ENCODE measurements around the gene SLC4A3. TPM values are rescaled to one million over a fixed set of nuclear protein-coding genes. Genes with fewer than 3 reads are reported as not detected.

The SLC4A3 gene
- total RNA-seq, 1 experiment from 2014 or later, result 23.0 TPM

DNA sequence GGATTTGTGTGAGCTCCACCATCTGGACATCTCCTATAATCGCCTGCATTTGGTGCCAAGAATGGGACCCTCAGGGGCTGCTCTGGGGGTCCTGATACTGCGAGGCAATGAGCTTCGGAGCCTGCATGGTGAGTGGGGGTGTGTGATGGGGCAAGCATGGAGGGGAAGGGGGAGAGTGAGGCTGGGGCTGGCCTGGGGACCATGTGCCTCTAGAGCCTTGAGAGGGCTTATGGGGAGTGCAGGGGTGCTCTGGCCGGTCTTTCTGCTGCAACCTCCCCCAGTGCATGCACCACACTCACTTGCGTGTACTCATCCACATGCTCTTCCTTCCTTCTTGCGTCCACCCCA lies 21.8 kb upstream of the SLC4A3 start:
- ATAC-seq, result no peak
- Histone ChIP-seq H3K4me2 (ENCODE audit: low read length) (no peak overlapping the region), H3K4me1 (ENCODE audit: control insufficient read depth in 1 of 2, insufficient read depth in 2 of 2, low read length in 2 of 2) (no peaks in the 10 kb centered on the region), H3K27ac (ENCODE audit: low read depth, low read length) (no peak overlapping the region), H3K36me3 (ENCODE audit: control insufficient read depth in 1 of 2, insufficient read depth in 2 of 2, low read length in 2 of 2) (peaks cover 3 to 10% of the 10 kb centered on the region in 2 experiments; a peak in 3 of 4 replicates), H3K27me3 (ENCODE audit: insufficient read depth, low read length) (no peaks in the 10 kb centered on the region), H3K9me2 (ENCODE audit: insufficient read depth) (no peaks in the 10 kb centered on the region), H3K4me3 (replicated peaks in 1 of 2; ENCODE audit: low read depth in 1 of 2, low read length in 2 of 2) (no peak overlapping the region), H3K9ac (ENCODE audit: low read length) (no peak overlapping the region), H4K20me1 (ENCODE audit: insufficient read depth) (no peaks in the 10 kb centered on the region), H2AFZ (ENCODE audit: low read depth, low read length, poor library complexity, severe bottlenecking) (no peak overlapping the region), H3K79me2 (ENCODE audit: insufficient read depth, low read length) (no peaks in the 10 kb centered on the region), H3K9me3 (ENCODE audit: control insufficient read depth in 1 of 2, insufficient read depth in 1 of 2, low read depth in 1 of 2, low read length in 2 of 2) (no peaks in the 10 kb centered on the region)
- TF ChIP-seq MAX (IDR thresholded peaks at IDR 0.05), result no peak
- TF ChIP-seq JUND (IDR thresholded peaks at IDR 0.05), result no peak
- TF ChIP-seq, protein P1, sequence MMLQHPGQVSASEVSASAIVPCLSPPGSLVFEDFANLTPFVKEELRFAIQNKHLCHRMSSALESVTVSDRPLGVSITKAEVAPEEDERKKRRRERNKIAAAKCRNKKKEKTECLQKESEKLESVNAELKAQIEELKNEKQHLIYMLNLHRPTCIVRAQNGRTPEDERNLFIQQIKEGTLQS (IDR thresholded peaks at IDR 0.05), result no peak
- TF ChIP-seq, protein P2, sequence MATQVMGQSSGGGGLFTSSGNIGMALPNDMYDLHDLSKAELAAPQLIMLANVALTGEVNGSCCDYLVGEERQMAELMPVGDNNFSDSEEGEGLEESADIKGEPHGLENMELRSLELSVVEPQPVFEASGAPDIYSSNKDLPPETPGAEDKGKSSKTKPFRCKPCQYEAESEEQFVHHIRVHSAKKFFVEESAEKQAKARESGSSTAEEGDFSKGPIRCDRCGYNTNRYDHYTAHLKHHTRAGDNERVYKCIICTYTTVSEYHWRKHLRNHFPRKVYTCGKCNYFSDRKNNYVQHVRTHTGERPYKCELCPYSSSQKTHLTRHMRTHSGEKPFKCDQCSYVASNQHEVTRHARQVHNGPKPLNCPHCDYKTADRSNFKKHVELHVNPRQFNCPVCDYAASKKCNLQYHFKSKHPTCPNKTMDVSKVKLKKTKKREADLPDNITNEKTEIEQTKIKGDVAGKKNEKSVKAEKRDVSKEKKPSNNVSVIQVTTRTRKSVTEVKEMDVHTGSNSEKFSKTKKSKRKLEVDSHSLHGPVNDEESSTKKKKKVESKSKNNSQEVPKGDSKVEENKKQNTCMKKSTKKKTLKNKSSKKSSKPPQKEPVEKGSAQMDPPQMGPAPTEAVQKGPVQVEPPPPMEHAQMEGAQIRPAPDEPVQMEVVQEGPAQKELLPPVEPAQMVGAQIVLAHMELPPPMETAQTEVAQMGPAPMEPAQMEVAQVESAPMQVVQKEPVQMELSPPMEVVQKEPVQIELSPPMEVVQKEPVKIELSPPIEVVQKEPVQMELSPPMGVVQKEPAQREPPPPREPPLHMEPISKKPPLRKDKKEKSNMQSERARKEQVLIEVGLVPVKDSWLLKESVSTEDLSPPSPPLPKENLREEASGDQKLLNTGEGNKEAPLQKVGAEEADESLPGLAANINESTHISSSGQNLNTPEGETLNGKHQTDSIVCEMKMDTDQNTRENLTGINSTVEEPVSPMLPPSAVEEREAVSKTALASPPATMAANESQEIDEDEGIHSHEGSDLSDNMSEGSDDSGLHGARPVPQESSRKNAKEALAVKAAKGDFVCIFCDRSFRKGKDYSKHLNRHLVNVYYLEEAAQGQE (IDR thresholded peaks at IDR 0.05; ENCODE audit: low read depth), result no peak
- TF ChIP-seq ELF1 (IDR thresholded peaks at IDR 0.05; ENCODE audit: borderline replicate concordance, low read depth), result no peak
- no peak for TF ChIP-seq EZH2phosphoT487 (IDR thresholded peaks at IDR 0.05; ENCODE audit: borderline replicate concordance)
- TF ChIP-seq ZBTB33 (IDR thresholded peaks at IDR 0.05; ENCODE audit: extremely low read depth, insufficient replicate concordance, low read length), result no peak
- no peak for TF ChIP-seq SRF (IDR thresholded peaks at IDR 0.05; ENCODE audit: low read depth)
- ChIA-PET RAD21 (ENCODE audit: low non-redundant PET in 1 of 2, low total read pairs in 2 of 2, uncharacterized antibody in 2 of 2, unreplicated experiment in 2 of 2) (no interaction called here), POLR2A (no interaction called here), CTCF (no interaction called here)
- intact Hi-C loops (cut with micrococcal nuclease), result no loop called here
- no peak for DNase-seq (ENCODE audit: low read depth, low spot score)
- BruUV-seq (replicated peaks), result no TSS peak

Data from HCT116 (cell line).